ENCODE measurements around the gene IL31RA.

The IL31RA gene

GRCh38 chr5:55965525-55965924, 114.4 kb downstream of the IL31RA start:
- Histone ChIP-seq H3K9me3 (ENCODE audit: severe bottlenecking) (no peaks in the 10 kb centered on the region), H3K27ac (no peak overlapping the region), H3K27me3 (ENCODE audit: insufficient read depth, low read depth, severe bottlenecking) (no peaks in the 10 kb centered on the region), H3K4me3 (ENCODE audit: low read depth, low read length) (no peak overlapping the region), H3K36me3 (peaks cover 40% of the 10 kb centered on the region)
- DNase-seq: no peak
- no peak for TF ChIP-seq CTCF (IDR thresholded peaks at IDR 0.05; ENCODE audit: low read depth, low read length)

- Histone ChIP-seq H3K9me3 (ENCODE audit: severe bottlenecking) (no peaks in the 10 kb centered on the region), H3K4me3 (ENCODE audit: low read depth, low read length) (no peak overlapping the region), H3K27ac (no peak overlapping the region), H3K27me3 (ENCODE audit: insufficient read depth, low read depth, severe bottlenecking) (no peaks in the 10 kb centered on the region), H3K36me3 (peaks cover 34% of the 10 kb centered on the region)
- no peak for TF ChIP-seq CTCF (IDR thresholded peaks at IDR 0.05; ENCODE audit: low read depth, low read length)
- no peak for DNase-seq
These were observed 115.1 kb downstream of the IL31RA start for GRCh38 chr5:55966284-55966683.

- Histone ChIP-seq H3K36me3 (peaks cover 28% of the 10 kb centered on the region), H3K4me3 (ENCODE audit: low read depth, low read length) (no peak overlapping the region), H3K27ac (no peak overlapping the region), H3K27me3 (ENCODE audit: insufficient read depth, low read depth, severe bottlenecking) (no peaks in the 10 kb centered on the region), H3K9me3 (ENCODE audit: severe bottlenecking) (no peaks in the 10 kb centered on the region)
- no peak for DNase-seq
- no peak for TF ChIP-seq CTCF (IDR thresholded peaks at IDR 0.05; ENCODE audit: low read depth, low read length)
These were observed 118.8 kb downstream of the IL31RA start for GRCh38 chr5:55969956-55970355.
